DOHH2 (cell line): ENCODE measurements around the gene MAN2C1.

ENCODE experiments used
- EZH2phosphoT487 ChIP-seq: fragments of 200-600 bp; sonication (generic); IDR thresholded peaks from 2 replicates; pipeline ENCODE4 v1.6.1; 2017; ENCODE audit warnings: borderline replicate concordance, mild to moderate bottlenecking, antibody characterized with exemption, low read length, moderate library complexity, mixed read lengths
- TF ChIP-seq, protein P1 (sequence below): fragments of 200-600 bp; sonication (generic); IDR thresholded peaks from one replicate; pipeline ENCODE4 v1.5.1; 2014; ENCODE audit warnings: antibody characterized with exemption, mild to moderate bottlenecking, low read depth, low read length; ENCODE audit not compliant: poor library complexity, severe bottlenecking

DNA sequence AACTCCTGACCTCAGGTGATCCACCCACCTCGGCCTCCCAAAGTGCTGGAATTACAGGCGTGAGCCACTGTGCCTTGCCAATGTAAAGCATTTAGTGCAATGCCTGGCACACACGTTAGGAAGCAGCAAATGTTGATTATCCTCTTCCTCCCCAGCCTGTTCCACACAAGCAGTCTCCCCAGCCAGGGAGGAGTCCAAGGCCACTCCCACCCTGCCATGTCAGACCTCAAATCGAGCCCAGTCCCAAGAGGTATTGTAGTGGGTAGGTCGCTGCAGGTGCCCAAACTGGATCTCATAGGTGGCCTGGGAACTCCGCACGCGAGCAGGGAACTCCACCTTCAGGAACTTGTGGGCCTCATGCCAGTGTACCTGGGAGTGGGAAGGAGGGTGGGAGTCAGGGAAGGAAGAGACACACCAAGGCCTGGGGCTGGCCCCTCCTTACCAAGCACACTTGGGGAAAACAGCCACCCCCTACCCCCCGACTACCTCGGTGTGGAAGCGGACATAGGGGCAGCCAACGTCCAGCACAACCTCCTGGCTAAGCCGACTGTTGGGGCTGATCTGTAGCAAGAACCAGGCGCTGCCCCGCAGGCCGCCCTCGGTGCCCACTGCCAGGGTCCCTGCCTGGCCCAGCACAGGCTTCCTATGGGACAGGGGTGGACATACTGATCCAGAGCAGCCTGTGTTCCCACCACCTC is 10.3 kb downstream of the MAN2C1 start:
- no peak for TF ChIP-seq EZH2phosphoT487
- TF ChIP-seq, protein P1, sequence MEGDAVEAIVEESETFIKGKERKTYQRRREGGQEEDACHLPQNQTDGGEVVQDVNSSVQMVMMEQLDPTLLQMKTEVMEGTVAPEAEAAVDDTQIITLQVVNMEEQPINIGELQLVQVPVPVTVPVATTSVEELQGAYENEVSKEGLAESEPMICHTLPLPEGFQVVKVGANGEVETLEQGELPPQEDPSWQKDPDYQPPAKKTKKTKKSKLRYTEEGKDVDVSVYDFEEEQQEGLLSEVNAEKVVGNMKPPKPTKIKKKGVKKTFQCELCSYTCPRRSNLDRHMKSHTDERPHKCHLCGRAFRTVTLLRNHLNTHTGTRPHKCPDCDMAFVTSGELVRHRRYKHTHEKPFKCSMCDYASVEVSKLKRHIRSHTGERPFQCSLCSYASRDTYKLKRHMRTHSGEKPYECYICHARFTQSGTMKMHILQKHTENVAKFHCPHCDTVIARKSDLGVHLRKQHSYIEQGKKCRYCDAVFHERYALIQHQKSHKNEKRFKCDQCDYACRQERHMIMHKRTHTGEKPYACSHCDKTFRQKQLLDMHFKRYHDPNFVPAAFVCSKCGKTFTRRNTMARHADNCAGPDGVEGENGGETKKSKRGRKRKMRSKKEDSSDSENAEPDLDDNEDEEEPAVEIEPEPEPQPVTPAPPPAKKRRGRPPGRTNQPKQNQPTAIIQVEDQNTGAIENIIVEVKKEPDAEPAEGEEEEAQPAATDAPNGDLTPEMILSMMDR, result no peak
